MV-4-11 (cell line): Measurements from ENCODE around the gene TSPAN8.
"Not testable (repeated sequence)": the region's sequence is repeated elsewhere in the genome, so short reads cannot be mapped to it uniquely, and the experiment has no call there.

Experiments used
- DNase-seq: peaks from one replicate; lab custom pipeline; 2025; lab: John Stamatoyannopoulos, UW

Gene TSPAN8

DNA sequence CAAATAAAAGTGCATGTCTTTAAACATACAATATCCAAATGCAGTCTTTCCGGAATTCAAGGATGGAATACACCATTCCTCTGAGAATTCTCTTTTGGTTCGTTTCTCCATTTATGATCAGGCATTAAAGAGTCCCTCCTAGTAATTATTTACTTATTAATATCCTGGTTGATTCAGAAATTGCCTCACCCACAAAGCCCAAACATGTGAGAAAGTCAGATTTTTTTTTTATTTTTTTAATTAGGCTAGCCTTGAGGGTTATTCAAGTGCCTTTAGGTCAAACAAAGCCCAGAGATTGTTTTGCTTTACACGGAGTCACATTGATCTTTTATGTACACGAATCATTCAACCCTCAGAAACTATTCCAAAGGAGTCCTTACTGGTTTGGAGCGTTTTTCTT lies 6.4 kb upstream of the TSPAN8 start:
- no peak for DNase-seq

DNA sequence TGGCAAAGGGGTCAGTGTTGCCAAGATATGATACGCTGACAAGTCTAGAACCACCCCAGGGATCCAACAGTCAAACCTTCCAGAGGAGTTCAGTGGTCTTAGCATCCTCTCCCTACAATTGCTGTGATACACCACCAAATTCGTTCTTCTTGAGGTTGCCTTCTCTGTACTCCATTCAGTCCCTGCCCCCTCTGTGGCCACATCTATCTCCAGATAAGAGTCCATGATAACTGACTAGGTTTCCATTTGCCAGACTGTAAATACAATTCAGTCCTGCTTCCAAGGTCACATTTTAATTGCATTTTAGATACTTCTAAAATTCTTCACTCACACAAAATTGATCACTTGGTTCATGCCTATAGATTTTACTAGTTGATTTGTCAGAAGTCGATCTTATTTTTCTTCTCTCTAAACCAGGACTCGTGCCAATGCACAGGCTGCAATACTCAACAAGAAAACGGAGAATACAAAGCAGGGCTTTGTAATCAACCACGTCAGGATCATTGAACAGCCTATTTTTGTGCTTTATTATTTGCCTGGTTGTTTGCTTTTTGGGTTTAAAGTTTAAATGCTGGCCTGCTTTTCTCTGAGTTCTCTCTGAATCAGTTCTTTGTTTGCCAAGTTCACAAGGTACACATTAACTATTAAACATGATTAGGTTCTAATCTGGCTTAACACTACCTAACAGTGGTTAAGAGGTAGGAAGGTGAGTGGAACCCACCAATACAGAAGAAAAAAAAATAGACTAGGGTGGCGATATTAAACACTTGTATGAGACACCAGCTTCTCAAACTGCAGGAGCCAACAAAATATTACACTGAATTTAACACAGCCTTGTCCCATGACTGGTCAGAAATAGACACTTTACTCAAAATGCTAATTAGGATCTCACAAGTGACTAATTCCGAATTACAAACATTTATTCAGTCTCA lies 5.3 kb upstream of the TSPAN8 start:
- DNase-seq: no peak

DNA sequence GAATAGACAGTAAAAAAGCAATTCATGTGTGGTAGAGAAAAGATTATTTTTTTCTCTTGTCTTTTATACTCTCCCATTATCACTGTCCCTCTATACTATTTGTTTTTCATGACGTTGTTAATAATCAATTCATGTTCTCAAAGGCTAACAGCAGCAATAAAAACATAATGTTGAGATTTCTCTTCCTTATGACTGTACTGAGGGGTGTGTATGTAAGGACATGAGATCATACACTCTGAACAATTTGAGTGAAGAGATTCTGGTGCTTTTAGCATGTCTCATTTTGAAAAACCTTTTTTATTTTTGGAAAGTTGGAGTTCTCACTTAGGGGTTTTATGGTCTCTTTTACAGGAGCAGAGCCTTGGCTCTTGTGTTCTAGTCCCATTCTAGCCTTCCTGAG lies 3.8 kb upstream of the TSPAN8 start:
- DNase-seq: no peak

DNA sequence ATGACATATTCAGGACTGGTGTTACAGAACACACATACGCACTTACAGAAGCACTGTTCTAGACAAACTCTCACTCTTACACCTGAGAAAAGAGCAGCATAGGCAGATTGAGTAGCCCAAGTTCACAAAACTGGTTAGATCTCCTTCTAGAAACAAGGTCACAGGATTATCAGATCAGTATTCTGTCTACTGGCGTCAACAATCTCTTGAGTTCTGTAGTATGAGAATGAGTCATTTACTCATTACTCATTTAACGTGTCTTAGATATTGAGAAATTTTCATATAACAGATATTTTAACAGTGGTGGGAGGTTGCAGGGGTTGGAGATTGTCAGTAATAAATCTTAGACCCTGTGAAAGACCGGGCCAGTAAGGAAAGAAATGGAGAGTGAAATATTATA lies 2.8 kb upstream of the TSPAN8 start:
- DNase-seq: no peak

DNA sequence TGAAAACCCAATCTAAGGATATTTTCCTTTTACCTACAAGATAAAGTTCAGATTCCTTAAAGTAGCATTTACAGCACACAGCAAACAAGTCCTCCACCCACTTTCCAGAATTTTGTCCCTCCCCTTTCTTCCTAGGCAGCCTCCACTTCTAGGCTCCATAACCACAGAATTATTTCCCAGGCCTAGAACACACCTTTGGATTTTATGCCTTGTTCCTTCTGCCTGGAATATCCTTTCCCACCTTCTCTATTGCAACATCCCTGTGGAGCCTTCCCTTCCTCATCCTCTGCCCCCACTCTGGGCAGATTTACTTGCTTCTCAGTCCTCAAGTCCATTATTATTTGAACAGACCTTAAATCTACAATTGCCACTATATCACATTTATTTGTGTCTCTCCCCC lies 2.1 kb upstream of the TSPAN8 start:
- DNase-seq: no peak

DNA sequence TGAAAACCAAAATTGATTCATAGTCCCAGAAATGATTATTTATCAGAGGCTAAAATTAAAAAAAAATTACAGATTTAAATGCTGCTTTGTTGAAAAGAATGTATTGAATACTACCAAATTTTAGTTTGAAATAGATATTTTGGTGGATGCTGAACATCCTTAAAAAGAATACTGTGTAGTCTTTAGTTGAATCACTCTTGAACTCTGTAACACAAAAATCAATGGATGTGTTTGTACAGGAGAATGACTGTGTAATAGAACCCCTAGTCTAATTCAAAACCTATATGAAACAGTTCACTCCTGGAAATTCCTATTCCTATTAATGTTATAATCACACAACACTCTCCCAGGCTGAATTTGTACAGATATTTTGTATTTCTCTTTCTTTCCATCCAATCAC lies 1.5 kb upstream of the TSPAN8 start:
- no peak for DNase-seq

DNA sequence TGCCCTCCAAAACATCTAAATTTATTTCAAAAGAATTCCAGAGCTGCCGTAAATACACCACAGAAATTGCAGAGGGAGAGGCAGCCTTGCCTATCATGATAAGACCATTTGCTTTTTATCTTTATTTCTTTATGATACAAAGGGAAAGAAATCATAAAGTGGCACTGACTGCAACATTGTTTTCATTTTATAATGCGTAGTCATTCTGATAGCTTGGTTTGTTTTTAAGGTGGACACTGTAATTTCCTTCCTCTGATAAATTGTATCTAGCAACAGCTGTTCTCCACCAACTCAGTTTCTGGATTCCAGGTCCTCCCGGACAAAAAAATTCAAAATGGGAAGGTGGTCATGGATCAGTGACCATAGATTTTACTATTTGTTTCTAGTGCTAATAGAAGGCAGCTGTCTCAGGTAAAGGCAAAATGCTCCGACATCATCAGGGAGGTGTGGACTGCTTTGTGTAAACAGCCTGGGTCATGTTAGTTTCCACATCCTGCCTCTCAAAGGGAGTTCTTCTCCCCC lies 623 bp upstream of the TSPAN8 start:
- no peak for DNase-seq

DNA sequence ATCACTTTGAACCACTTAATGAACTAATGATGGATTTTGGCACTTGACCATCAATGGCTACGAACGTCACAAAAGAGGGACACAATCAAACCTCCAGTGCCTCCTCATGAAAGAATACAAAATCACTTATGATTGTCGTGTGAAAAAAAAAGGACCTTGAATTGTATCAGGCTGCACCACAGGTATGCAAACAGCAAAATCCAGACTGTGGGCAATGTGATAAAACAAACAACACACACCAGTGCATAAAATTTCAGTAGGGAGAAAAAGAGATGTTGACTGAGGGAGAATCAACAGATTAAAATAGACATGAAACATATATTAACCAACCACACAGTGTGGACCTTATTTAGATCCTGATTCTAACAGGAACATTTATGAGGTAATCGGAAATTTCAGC lies 2.6 kb downstream of the TSPAN8 start:
- no peak for DNase-seq

DNA sequence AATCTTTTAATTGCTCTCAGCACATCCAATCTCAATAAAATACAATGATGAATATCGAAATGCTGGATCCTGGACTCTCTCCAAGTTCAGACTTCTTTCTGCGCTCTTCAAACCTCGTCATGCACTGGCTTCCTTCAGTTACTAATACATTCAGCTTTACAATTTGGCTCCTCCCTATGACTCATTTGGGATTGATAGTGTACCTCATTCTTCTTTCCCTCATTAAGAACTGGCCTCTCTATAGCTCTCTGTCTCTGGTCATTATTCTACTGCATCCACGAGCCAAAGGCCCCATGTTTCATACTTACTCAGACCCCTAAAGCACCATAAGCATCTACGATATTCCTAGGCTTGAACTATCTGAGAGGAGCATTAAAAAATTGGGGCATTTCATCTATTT lies 4.9 kb downstream of the TSPAN8 start:
- no peak for DNase-seq

DNA sequence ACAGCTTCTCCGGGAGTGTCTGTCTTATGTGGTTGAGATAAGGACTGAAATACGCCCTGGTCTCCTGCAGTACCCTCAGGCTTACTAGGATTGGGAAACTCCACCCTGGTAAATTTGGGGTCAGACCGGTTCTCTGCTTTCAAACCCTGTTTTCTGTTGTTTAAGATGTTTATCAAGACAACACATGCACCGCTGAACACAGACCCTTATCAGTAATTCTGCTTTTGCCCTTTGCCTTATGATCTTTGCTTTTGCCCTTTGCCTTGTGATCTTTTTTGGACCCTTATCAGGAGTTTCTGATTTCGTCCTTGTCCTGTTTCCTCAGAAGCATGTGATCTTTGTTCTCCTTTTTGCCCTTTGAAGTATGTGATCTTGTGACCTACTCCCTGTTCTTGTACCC lies 7.8 kb downstream of the TSPAN8 start:
- not testable (repeated sequence) for DNase-seq

DNA sequence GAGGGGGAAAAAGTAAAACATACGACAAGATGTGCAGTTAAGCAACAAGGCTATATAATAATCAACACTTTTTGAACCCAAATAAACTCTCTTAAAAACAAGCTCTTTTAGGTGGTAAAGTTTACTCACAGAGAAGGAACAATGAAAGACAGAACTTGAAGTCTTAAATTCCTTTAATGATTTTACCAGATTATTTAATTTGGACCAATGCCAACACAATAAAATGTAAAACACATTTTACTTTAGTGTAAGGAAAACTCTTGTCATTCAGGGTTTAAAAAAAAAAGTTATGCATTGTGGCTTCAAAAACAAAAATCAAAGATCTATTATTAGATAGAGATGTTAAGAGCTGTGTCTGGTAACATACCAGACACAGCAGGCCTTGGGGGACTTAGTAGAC lies 13.1 kb downstream of the TSPAN8 start:
- DNase-seq: no peak

DNA sequence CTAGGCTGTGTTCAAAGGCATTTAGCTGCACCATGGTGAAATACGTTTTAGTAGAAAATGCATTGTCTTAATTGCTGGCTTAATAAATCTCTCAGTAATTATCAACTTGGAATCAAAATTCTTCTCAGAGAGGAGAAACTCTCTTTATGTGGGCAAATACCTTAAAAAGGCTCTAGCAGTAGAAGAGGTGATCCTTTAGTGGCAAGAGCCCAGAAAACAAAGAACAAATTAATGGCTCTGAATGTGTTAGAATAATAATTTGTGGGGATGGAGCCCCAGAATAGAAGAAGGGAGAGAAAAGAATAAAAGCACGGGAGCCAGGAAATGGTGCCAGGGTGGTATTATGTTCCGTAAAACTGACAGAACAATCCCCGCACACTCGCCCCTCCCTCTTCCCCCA lies 14.8 kb downstream of the TSPAN8 start:
- DNase-seq: no peak

DNA sequence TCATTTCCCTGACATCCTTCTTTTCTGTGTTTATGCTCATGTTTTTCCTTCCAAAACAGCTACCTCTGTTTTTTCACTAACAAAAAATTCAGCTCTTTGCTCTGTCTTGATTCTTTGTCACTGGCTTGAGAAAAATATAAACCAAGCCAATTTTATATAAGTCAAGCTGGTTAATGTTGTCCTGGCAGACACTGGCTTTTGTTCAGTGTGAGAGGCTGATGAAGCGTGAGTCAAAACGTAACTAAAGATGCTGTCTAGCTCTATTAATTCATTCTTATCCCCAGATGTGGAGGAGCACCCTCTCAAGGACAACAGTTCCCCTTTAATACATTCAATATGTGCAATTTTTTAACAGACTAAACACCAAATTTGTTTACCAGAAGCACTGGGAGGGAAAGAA lies 15.8 kb downstream of the TSPAN8 start:
- no peak for DNase-seq

DNA sequence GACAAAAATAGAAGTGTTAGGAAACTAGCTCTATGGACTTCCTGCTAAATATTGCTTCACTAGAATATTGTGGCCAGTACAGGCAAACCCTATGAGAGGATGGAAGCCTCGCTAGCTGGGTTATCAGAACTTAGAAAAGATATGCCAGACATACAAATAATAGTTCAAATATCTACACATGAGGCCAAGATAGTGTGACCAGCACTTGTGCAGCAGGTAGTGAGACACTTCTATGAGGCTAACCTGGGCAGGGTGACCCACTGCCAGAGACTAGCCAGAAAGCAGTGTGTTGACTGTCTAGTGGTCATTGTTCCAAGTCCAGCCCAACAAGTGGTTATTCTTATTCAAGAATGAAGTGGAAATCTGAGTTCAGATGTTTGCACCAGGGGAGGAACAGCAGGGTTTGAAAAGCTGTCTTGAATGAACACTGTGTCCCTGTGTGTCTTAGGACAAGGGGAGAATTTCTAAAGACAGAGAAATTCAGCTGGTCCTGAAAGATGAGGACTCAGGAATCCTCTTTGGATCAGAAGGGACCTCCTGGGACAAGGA lies 16.3 kb downstream of the TSPAN8 start:
- no peak for DNase-seq

DNA sequence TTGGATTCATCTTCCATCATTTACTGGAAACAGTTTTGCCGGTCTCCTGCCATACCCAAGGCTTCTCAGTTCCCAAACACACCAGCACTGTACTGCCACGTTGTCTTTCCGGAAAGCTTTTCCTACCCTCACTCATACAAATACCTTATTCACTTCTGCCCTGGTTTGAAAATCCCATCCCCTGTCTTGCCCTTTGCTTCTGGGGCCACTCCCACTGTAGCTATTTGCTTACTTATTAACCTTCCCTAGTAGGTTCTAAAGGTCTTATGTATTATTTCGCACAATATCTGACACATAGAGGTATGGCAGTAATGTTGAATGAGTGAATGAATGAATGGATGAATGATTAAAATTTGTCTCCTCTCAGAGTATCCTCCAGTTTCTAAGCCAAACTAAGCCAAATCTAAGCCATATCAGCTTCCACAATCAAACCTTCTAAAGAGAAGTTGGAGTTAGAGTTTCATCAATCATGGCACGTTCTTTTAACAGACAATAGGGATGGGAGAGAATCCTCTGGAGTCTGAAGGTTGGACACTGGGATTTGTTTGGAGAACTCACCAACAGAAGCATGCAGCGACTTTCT lies 18.6 kb downstream of the TSPAN8 start:
- DNase-seq: no peak

DNA sequence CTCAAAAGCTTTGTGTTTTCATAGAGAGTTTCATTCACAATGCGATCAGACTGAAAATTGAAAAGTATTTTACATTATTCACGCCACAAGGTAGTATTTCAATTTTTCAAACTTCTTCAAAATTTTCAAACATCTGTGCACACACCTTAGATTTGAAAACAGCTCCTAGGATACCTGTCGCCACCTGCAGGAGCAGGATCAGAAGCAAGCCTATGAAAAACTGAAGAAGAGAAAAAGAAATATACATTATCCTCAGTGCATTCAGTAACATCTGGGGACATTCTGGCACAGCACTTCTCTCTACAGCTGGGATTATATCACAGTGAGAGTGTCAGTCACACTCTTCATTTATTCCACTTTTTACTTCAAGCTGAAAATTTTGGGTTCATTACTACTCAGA lies 19.8 kb downstream of the TSPAN8 start:
- no peak for DNase-seq

DNA sequence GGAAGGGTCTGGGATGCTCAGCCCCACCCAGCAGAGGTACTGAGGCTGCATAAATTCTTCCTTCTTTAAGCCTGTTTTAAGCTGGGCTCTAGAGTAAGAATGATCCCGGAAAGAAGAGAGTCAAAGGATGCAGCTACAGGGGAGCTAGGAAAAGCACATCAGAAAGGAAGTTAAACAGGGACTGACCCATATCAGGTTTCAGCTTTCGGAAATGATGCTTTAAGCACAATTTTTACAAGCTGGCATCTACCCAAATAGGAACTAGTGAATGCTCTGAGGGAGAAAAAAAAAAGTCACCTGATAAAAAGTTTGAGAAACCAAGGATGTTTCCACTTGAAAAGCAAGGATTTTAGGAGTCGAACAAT lies 22.0 kb downstream of the TSPAN8 start:
- DNase-seq: no peak

DNA sequence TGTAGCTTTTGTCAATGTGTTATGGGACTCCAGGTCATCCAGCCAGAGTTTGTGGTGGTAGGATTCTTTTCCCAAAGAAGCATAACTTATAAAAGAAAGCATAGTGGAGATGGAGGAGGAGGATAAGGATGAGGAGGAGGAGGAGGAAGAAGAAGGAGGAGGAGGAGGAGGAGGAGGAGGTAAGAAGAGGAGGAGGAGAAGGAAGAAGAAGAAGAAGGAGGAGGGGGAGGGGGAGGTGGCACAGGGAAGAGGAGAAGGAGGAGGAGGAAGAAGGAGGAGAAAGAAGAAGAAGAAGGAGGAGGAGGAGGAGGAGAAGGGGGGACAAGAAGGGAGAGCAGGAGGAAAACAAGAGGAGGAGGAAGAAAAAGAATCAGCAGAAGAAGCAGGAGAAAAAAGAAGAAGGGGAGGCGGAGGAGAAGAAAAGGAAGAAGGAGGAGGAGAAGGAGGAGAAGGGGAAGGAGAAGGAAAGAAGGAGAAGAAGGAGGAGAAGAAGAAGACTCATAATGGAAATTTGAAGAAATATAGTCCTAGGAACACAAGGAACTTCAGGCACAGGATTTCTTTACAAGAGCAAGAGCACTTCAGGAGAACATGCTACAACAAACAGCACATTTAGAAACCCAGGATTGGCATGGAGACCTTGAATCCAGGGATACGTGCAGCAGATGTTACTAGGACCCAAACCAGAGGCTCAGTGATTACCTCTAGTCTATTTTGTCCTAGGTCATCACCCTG lies 22.6 kb downstream of the TSPAN8 start:
- no peak for DNase-seq

DNA sequence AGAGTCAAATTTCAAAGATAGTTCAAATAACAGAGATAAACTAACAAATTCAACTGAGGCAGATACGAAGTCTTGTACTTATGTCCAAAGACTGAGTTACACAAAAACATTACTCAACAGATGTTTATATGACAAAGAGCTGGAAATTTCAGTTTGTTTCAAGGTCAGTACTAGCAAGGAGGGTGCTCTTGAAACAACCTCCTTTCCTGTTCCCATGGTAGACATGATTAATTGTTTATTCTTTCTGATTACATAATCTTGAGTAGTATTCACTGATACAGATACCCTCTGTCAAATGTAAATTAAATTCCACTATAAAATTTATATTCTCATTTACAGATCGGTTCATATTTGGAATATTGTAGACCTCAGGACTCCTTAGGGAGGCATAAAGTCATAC lies 23.4 kb downstream of the TSPAN8 start:
- DNase-seq: no peak

DNA sequence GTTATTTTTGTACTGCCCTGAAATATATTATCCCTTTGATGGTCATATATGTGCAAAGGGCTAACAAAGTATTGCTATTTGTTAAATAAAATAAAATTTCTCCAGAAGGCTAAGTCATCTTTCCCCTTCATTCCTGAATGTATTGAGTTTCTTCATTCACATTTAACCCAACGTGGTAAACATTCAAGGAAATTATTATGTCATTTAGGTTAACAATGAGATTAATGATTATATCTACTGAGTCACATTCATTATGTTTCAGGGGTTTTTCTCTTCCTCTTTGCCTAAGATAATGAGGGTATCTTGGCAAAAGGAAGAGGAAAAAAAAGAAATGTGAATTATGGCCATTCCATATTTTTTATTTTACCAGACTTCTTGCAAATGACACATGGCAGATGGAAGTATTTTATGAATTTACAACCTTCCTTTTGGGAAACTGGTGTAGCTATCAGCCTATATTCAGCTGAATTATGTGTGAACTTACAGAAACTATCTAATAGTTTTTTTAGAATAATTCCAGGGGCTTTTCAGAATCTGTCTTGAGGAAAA lies 27.2 kb downstream of the TSPAN8 start:
- no peak for DNase-seq

DNA sequence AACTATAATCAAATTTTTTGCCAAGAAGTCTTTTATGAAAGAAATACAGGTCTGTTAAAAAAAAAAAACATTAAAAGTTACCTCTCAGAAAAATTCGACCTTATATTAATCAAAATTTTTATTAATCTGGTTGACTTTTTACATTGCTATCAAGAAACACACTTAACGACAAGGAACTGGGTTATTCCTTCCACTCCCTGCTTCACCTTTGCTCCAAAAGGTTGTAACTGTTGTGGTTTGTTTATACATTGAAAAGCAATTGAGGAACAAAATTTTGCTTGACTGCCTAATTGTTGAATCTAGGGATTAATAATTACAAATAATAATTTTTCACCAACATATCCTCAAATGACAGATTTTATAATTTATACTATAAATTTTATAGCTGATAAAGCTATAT lies 28.4 kb downstream of the TSPAN8 start:
- no peak for DNase-seq

DNA sequence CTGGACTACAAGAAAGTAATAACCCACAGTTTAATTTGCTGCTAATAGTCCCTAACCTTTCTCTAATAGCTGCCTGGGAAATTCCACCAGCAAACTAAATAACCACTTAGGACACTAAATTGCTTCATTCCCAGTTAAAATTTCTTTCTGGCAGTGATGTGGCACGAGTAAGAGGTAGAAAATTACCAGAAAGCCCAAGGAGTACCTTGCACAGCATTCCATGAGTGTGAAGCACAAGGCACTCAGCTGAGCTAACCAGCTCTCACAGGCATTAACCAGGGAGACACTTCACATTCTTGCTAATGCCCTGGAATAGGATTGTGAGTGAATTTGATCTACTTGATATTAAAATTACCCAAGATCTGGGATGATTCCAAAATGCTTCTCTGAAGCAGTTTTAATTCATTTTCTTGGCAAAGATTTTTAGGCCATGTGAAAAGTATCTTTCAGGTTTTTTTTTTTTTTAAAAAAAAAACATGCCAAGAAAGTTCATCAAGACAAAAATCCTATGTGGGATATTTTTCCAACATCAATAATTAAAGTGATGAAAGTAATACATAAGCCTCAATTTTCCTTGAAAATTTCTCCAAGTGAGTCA lies 29.5 kb downstream of the TSPAN8 start:
- no peak for DNase-seq
